HAP-1 (cell line): ENCODE measurements around the gene SF3A2.
A peak's percentile ranks its signal among the peaks of the same experiment; 100 is the strongest.
"Not testable (repeated sequence)": the region's sequence is repeated elsewhere in the genome, so short reads cannot be mapped to it uniquely, and the experiment has no call there.

Source experiments
- DNase-seq, 2 experiments: peaks; one replicate each; pipeline ENCODE4 v3.0.0-alpha.2; 2016 to 2020; ENCODE audit warnings: low spot score in 2 of 2
- H3K27me3 ChIP-seq: fragments of 250-450 bp; sonication (Bioruptor Pico); 2 replicates; pipeline ENCODE4 v1.5.1; 2020; ENCODE audit warnings: low read depth, mild to moderate bottlenecking, moderate library complexity
- H3K36me3 ChIP-seq: fragments of 250-450 bp; sonication (Bioruptor Pico); replicated peaks from 2 replicates; pipeline ENCODE4 v1.5.1; 2020; ENCODE audit warnings: mild to moderate bottlenecking
- H3K4me1 ChIP-seq: fragments of 250-450 bp; sonication (Bioruptor Pico); 2 replicates; pipeline ENCODE4 v1.5.1; 2020; ENCODE audit warnings: mild to moderate bottlenecking
- H3K4me3 ChIP-seq: fragments of 250-450 bp; sonication (Bioruptor Pico); 2 replicates; pipeline ENCODE4 v1.5.1; 2020; ENCODE audit warnings: mild to moderate bottlenecking, moderate library complexity
- H3K9me3 ChIP-seq: fragments of 250-450 bp; sonication (Bioruptor Pico); 2 replicates; pipeline ENCODE4 v1.5.1; 2020; ENCODE audit warnings: mild to moderate bottlenecking, moderate library complexity
- in situ Hi-C: fragments of 300-500 bp; cut with MboI; formaldehyde crosslinking; loops from 3 replicates; pipeline ENCODE4 v1.14.3; 2020; ENCODE audit warnings: low sequenced_read_pairs, inconsistent platforms, mixed read lengths

Gene SF3A2

GRCh38 chr19:2281265-2282061 is 44.8 kb downstream of the SF3A2 start:
- H3K4me3 ChIP-seq, H3K9me3 ChIP-seq, DNase-seq, H3K36me3 ChIP-seq, in situ Hi-C loops, H3K27me3 ChIP-seq, H3K4me1 ChIP-seq: not testable (repeated sequence)

DNA sequence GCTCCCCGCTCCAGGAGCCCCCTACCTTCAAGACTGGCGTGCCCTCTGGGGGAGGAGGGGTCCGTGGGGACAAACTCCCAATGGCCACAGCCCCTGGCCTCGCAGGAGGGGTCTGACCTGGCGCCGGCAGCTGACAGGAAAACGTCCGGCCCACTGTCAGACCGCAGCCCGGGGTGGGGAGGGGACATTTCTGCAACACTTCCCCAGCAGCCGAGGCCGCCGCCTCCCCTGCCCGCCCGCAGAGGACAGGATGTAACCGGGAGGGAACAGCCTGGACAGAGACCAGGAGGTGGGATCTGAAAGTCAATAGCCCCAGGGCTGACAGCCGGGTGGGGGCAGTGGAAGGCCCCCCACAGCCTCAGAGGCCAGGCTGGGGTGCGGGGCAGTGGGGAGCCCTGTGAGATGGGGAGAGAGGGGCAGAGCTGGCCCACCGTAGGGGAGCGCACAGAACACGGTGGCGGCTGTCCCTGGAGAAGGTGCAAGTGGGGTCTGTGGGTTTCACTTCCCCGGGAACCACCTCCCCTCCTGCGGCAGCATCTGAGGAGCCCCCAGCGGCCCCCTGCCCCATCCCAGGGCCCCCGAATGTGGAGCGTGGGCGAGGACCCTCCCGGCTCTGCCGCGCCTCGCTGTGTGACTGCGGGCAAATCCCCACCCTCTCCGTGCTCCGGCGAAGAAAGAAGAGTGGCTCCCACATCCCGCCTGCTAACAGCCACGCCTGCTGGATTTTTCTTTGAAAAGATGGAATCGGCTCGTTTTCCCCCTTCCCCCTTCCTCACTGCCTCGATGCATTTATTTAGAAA is 45.6 kb downstream of the SF3A2 start, which contains the start of gene PEAK3:
Gene PEAK3, minus strand, starts transcription at position 114 of the 800 bp plus-strand sequence. CDS start 1,244 bp downstream, outside the sequence.
- H3K9me3 ChIP-seq, result no peaks in the 10 kb centered on the region
- H3K27me3 ChIP-seq, result no peaks in the 10 kb centered on the region; the same call in 1 of the 2 replicates
- H3K4me3 ChIP-seq, result no peak within 1 kb of the TSS
- in situ Hi-C loops, result no loop called here
- no peaks in the 10 kb centered on the region for H3K36me3 ChIP-seq
- peak in 1 of 2 experiments; percentile 47 for DNase-seq
- no peaks in the 10 kb centered on the region for H3K4me1 ChIP-seq

- in situ Hi-C loops, result no loop called here
- no peak overlapping the region for H3K4me3 ChIP-seq
- H3K27me3 ChIP-seq, result no peaks in the 10 kb centered on the region; the same call in 1 of the 2 replicates
These were observed 46.2 kb downstream of the SF3A2 start for GRCh38 chr19:2282862-2283237.

GRCh38 chr19:2283835-2284507 is 47.3 kb downstream of the SF3A2 start:
- Histone ChIP-seq H3K36me3 (no peaks in the 10 kb centered on the region), H3K4me1 (no peaks in the 10 kb centered on the region), H3K4me3 (no peak overlapping the region), H3K27me3 (peaks cover 5% of the 10 kb centered on the region; the same call in 1 of the 2 replicates), H3K9me3 (no peaks in the 10 kb centered on the region)
- no peak for DNase-seq
- in situ Hi-C loops, result no loop called here

More at GRCh38 chr19:2282862-2283237, 46.2 kb downstream of the SF3A2 start:
- DNase-seq, result no peak
- no peaks in the 10 kb centered on the region for H3K9me3 ChIP-seq
- no peaks in the 10 kb centered on the region for H3K4me1 ChIP-seq
- no peaks in the 10 kb centered on the region for H3K36me3 ChIP-seq

DNA sequence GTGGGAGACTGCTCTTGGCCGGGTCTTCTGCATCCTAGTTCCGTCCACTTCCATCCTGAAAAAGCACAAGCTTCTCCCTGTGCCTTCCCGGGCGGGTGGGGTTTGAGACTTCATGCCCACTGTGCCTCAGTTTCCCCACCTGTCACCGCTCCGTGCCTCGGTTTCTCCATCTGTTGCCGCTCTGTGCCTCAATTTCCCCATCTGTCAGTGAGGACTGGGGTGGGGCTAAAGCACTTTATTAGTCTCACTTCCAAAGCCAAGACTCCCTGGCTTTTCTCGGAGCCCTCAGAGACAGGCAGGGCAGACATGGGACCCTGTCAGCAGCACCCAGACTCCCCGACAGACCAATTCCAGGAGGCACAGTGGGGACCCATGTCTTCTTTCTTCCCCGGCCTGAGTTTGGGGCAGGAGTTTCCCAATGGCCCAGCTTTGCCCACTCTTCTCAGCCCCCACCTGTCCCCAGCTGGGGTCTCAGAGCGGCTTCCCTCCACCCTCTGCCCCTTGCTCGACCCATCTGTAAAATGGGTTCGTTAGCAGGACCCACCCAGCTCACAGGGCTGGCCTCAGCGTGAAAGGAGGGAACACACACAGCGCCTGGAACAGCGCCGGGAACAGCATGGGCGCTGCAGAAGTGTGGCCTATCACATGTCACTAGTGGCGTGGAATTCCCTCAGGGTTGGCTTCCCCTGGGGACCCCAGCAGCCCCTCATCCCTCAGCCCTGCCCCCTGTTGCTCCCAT is 49.9 kb downstream of the SF3A2 start:
- peaks cover 23% of the 10 kb centered on the region for H3K27me3 ChIP-seq
- H3K9me3 ChIP-seq, result no peaks in the 10 kb centered on the region
- H3K4me1 ChIP-seq, result no peaks in the 10 kb centered on the region; the same call in 1 of the 2 replicates
- DNase-seq, result no peak
- in situ Hi-C loops, result no loop called here
- no peak overlapping the region for H3K4me3 ChIP-seq
- H3K36me3 ChIP-seq, result no peaks in the 10 kb centered on the region

GRCh38 chr19:2287585-2288337 is 51.1 kb downstream of the SF3A2 start:
- in situ Hi-C loops, result no loop called here
- Histone ChIP-seq H3K4me3 (no peak overlapping the region), H3K4me1 (no peaks in the 10 kb centered on the region; the same call in 1 of the 2 replicates), H3K27me3 (peaks cover 23% of the 10 kb centered on the region), H3K36me3 (no peaks in the 10 kb centered on the region), H3K9me3 (no peaks in the 10 kb centered on the region)
- no peak for DNase-seq

- peaks cover 23% of the 10 kb centered on the region for H3K27me3 ChIP-seq
- in situ Hi-C loops, result no loop called here
- H3K4me1 ChIP-seq, result no peaks in the 10 kb centered on the region; the same call in 1 of the 2 replicates
- H3K4me3 ChIP-seq, result no peak overlapping the region
- no peaks in the 10 kb centered on the region for H3K9me3 ChIP-seq
- no peak for DNase-seq
- no peaks in the 10 kb centered on the region for H3K36me3 ChIP-seq
These were observed 51.8 kb downstream of the SF3A2 start for GRCh38 chr19:2288338-2288817.

DNA sequence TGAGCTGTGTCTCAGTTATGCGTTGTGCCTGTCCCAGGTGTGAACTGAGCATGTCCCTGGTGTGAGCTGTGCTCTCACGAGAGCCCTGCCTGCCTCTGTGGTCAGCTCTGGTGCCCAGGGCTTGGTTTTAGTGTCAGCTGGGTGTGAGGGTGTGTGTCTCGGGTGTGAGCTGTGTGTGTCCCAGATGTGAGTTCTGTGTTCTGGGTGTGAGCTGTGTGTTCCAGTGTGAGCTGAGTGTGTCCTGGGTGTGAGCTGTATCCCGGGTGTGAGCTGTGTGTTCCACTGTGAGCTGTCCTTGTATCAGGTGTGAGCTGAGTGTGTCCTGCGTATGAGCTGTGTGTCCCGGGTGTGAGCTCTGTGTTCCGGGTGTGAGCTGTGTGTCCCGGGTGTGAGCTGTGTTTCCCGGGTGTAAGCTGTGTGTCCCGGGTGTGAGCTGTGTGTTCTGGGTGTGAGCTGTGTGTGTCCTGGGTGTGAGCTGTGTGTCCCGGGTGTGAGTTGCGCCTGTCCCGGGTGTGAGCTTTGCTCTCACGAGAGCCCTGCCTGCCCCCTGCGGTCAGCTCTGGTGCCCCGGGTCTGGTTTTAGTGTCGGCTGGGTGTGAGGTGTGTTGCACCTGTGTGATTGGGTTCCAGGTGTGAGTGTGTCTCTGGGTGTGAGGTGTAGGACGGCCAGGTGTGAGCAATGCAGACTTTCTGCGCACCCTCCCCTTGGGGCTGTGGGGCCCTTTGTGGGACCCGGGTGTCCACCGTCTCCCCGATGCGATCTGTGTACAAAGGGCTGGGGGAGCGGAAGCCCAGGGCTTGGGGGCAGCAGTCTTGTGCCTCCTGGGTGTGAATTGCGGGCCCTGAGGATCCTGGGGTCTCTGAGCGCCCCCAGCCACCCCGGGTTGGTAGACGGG is 52.4 kb downstream of the SF3A2 start:
- Histone ChIP-seq H3K4me1 (no peaks in the 10 kb centered on the region; the same call in 1 of the 2 replicates), H3K4me3 (no peak overlapping the region; the same call in 1 of the 2 replicates), H3K27me3 (peaks cover 23% of the 10 kb centered on the region), H3K9me3 (no peaks in the 10 kb centered on the region), H3K36me3 (no peaks in the 10 kb centered on the region)
- in situ Hi-C loops, result no loop called here
- no peak for DNase-seq

DNA sequence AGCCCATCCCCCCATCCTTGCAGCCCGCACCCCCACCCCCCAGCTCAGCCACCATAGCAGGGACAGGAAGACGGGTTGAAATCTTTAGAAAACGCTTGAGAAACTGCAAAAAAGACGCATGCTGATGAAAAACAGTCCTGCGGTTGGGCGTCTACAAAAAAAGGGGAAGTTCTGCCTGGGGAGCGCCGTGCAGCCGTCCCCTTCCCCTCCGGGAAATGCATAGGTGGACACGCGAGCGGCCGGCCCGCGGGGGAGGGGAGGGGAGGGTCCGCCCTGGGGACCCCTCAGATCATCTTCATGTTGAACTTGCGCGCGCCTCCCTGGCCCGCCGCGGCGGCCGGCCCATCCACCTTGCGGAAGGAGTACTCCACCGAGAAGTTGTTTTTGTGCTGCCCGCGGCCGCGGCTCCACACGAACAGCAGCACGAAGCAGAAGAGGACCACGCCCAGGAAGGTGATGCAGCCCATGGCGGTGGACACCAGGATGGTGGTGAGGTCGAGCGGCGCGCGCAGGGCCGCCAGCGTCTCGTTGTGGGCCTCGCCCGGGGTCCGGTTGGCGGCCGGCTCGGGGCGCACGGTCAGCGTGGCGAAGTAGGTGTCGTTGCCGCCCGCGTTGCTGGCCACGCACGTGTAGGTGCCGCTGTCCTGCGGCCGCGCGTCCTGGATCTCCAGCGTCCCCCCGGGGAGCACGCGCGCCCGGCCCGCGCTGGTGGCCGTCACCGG is 53.3 kb downstream of the SF3A2 start:
- in situ Hi-C loops, result no loop called here
- Histone ChIP-seq H3K36me3 (no peaks in the 10 kb centered on the region), H3K27me3 (peaks cover 23% of the 10 kb centered on the region), H3K9me3 (no peaks in the 10 kb centered on the region), H3K4me1 (no peaks in the 10 kb centered on the region; the same call in 1 of the 2 replicates), H3K4me3 (peak overlapping the region; percentile 16)
- peak in 1 of 2 experiments; percentile 56 for DNase-seq

DNA sequence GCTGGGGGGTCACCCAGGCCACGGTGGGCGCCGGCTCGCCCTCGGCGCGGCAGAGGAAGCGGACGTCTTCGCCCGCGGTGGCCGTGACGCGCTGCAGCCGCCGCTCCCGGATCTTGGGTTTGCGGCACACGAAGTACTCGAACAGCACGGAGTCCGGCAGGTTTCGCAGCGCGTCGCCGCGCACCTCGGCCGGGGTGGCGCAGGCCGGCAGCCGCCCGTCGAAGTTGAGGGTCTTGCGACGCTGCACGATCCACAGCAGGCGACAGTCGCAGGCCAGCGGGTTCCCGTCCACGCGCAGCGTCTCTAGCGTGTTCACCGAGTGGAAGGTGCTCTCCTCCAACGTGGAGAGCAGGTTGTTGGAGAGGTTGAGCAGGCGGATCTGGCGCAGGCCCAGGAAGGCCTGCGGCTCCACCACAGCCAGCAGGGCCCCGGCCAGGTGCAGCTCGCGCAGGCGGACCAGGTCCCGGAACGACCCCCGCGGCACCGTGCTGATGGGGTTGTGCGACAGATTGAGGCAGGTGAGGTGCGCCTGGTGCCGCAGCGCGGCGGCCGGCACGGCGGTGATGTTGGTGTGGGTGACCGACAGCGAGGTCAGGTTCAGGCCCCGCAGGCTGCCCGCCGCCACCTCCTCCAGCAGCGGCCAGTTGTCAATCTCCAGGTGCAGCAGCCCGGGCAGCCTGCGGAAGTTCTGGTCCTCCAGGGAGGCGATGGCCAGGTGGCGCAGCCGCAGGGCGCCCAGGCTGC is 54.0 kb downstream of the SF3A2 start:
- H3K27me3 ChIP-seq, result peaks cover 23% of the 10 kb centered on the region
- in situ Hi-C loops, result no loop called here
- no peak overlapping the region for H3K4me3 ChIP-seq
- H3K9me3 ChIP-seq, result no peaks in the 10 kb centered on the region
- no peaks in the 10 kb centered on the region; the same call in 1 of the 2 replicates for H3K4me1 ChIP-seq
- H3K36me3 ChIP-seq, result no peaks in the 10 kb centered on the region
- DNase-seq, result no peak
